Upper lobe of left lung (tissue), 4 donors: ENCODE data around the gene TSPOAP1.

ENCODE experiments used
- POLR2A ChIP-seq, 4 donors: fragments of 450-650 bp; IDR thresholded peaks; one replicate each; pipeline ENCODE4 v1.5.1; 2016 to 2017; ENCODE audit warnings: antibody characterized with exemption in 4 of 4, mild to moderate bottlenecking in 2 of 4
- POLR2AphosphoS5 ChIP-seq, 2 donors: sonication (generic); formaldehyde crosslinking; IDR thresholded peaks; one replicate each; pipeline ENCODE4 v1.5.1; 2017; ENCODE audit warnings: antibody characterized with exemption in 2 of 2
- TF ChIP-seq, protein P1 (sequence below), 6 experiments: fragments of 450-650 bp in 4 of 6; fragments of 200-600 bp in 2 of 6; sonication (generic) in 2 of 6; IDR thresholded peaks; one replicate each; pipeline ENCODE4 v1.5.1; 2016 to 2019; ENCODE audit warnings: antibody characterized with exemption in 6 of 6

DNA sequence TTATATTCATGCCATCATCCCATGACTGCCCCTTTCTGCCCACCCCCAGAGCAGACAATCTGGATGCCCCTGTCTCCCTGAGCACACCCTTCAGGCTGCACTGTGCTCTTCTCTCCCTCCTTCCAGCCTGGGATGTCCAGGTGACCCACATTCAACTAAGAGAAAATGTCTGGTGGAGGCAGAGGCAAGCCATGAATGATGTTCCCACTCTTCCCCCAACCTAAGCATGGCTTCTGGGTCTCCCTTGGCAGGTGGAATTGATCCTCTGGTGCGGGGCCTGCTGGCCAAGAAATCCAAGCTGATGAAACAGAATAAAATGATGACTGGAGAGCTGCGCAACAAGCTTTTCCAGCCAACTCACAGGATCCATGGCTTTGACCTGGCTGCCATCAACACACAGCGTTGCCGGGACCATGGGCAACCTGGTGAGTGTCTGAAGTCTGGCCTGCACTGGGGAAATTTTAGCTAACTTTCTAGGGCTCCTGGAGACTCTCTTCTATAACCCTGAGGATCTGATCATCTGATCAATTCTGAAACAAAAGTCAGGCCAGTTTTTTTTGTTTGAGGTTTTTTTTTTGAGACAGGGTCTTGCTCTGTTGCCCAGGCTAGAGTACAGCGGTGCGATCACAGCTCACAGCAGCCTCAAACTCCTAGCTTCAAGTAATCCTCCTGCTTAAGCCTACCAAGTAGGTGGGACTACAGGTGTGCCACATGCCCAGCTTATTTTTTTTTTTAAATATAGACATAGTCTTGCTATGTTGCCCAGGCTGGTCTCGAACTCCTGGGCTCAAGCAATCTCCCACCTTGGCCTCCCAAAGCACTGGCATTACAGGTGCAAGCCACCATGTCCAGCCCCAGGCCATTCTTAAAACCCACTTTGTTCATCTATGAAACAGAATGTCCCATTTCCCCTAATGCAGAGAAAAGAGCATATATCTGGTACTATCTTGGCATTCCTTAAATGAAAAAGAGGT is 62.4 kb downstream of the TSPOAP1 start:
- TF ChIP-seq POLR2AphosphoS5 (IDR thresholded peaks at IDR 0.05) (no peak), POLR2A (IDR thresholded peaks at IDR 0.05) (no peak)
- TF ChIP-seq, protein P1, sequence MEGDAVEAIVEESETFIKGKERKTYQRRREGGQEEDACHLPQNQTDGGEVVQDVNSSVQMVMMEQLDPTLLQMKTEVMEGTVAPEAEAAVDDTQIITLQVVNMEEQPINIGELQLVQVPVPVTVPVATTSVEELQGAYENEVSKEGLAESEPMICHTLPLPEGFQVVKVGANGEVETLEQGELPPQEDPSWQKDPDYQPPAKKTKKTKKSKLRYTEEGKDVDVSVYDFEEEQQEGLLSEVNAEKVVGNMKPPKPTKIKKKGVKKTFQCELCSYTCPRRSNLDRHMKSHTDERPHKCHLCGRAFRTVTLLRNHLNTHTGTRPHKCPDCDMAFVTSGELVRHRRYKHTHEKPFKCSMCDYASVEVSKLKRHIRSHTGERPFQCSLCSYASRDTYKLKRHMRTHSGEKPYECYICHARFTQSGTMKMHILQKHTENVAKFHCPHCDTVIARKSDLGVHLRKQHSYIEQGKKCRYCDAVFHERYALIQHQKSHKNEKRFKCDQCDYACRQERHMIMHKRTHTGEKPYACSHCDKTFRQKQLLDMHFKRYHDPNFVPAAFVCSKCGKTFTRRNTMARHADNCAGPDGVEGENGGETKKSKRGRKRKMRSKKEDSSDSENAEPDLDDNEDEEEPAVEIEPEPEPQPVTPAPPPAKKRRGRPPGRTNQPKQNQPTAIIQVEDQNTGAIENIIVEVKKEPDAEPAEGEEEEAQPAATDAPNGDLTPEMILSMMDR (IDR thresholded peaks at IDR 0.05): no peak
